HepG2 (cell line): Measurements from ENCODE around the gene POLE3. TPM values are rescaled to one million over a fixed set of nuclear protein-coding genes. Genes with fewer than 3 reads are reported as not detected.

Experiments
- CCAR2 ChIP-seq: fragments of 200-400 bp; formaldehyde crosslinking; optimal IDR thresholded peaks from 2 replicates; pipeline ENCODE3; 2018; ENCODE audit warnings: low read depth, mild to moderate bottlenecking, low read length, moderate library complexity
- SP1 ChIP-seq, 2 experiments: fragments of 450-650 bp in 1 of 2; sonication (generic) in 1 of 2; formaldehyde crosslinking in 1 of 2; IDR thresholded peaks; 2 replicates each; pipeline versions ENCODE4 v1.4.0 to v1.6.1; 2016 to 2020; ENCODE audit warnings: missing genetic modification reagents in 1 of 2
- ZNF30 ChIP-seq: sonication (generic); formaldehyde crosslinking; IDR thresholded peaks from 2 replicates; pipeline ENCODE4 v1.5.0; 2020; ENCODE audit warnings: mild to moderate bottlenecking, missing genetic modification reagents
- polyA plus RNA-seq, 8 experiments: library from polyadenylated mRNA; depleted of rRNA in 3 of 8; stranded (reverse) in 7 of 8; unstranded in 1 of 8; fragments of >200 nt; fragmentation: Illumina TruSeq in 4 of 8; extraction: Trizol in 4 of 8; gene quantifications; 2 replicates each; pipeline versions ENCODE4 v1.2.1 to v1.2.3, GENCODE V29; 2011 to 2016; ENCODE audit warnings: low read depth in 4 of 8, missing spikeins in 1 of 8, mixed read lengths in 1 of 8; ENCODE audit not compliant: insufficient read depth in 1 of 8
- total RNA-seq, 5 experiments: library from RNA; depleted of rRNA; stranded (reverse); fragments of >200 nt; fragmentation: Illumina TruSeq; extraction: Trizol; gene quantifications; 2 replicates each; pipeline ENCODE4 v1.2.3, GENCODE V29; 2016; ENCODE audit warnings: low read depth in 1 of 5
- TF ChIP-seq, protein P1 (sequence below): sonication (generic); formaldehyde crosslinking; IDR thresholded peaks from 2 replicates; pipeline ENCODE4 v1.4.0; 2020; ENCODE audit warnings: mild to moderate bottlenecking, missing genetic modification reagents
- TF ChIP-seq, protein P2 (sequence below): sonication (generic); formaldehyde crosslinking; IDR thresholded peaks from 2 replicates; pipeline ENCODE4 v1.4.0; 2020; ENCODE audit warnings: missing genetic modification reagents, borderline replicate concordance
- TF ChIP-seq, protein P3 (sequence below), 2 experiments: sonication (generic) in 1 of 2; formaldehyde crosslinking in 1 of 2; IDR thresholded peaks; 2 replicates each; pipeline versions ENCODE4 v1.4.0 to v1.6.1; 2016 to 2020; ENCODE audit warnings: borderline replicate concordance in 1 of 2, low read depth in 1 of 2, mild to moderate bottlenecking in 1 of 2, missing genetic modification reagents in 1 of 2
- TF ChIP-seq, protein P4 (sequence below): sonication (generic); formaldehyde crosslinking; IDR thresholded peaks from 2 replicates; pipeline ENCODE4 v1.4.0; 2020; ENCODE audit warnings: missing genetic modification reagents
- TF ChIP-seq, protein P5 (sequence below): sonication (generic); formaldehyde crosslinking; IDR thresholded peaks from 2 replicates; pipeline ENCODE4 v1.5.0; 2020; ENCODE audit warnings: missing genetic modification reagents

The POLE3 gene
- total and polyA plus RNA-seq, 2 of the 13 experiments (the other 11 are each of a cell fraction or from before 2014, with no cell fraction given): 36.0 to 77.2 TPM

DNA sequence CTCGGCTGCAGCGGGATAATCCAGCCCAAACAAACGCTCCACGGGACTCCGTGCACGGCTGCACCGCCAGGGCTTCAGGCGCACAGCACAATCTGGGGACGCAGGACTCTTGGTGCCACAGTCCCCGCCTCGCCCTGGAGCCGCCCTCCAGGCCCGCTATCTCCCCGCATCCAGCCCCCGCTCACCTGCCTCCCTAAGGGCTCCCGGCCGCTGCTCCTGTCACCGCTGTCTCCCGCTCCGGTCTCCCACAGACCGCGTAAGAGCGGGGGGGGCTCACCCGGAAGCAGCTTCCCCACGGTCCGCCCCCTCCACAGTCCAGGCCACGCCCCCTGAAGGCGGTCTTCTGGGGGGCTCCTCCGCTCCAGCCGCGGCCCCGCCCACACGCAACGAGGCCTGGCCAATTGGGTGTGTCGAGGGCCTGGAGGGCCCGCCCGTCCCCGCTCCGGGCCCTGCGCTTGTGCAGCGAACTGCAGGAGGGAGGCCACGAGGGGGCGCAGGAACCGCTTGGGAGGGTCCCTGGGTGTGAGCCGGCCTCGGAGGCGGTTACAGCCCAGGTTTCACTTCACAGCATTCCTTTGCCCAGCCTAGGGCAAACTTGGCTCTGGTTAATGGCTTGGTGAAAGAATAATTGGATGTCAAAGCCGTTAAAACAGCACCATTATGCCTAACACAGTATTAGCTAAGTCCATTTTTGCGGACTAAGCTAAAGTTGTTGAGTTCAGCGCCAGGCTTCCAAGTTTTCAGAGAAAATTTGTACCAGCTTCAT, 9.3 kb downstream of the POLE3 start, which contains the start of gene ALAD (continued):
- TF ChIP-seq, protein P1, sequence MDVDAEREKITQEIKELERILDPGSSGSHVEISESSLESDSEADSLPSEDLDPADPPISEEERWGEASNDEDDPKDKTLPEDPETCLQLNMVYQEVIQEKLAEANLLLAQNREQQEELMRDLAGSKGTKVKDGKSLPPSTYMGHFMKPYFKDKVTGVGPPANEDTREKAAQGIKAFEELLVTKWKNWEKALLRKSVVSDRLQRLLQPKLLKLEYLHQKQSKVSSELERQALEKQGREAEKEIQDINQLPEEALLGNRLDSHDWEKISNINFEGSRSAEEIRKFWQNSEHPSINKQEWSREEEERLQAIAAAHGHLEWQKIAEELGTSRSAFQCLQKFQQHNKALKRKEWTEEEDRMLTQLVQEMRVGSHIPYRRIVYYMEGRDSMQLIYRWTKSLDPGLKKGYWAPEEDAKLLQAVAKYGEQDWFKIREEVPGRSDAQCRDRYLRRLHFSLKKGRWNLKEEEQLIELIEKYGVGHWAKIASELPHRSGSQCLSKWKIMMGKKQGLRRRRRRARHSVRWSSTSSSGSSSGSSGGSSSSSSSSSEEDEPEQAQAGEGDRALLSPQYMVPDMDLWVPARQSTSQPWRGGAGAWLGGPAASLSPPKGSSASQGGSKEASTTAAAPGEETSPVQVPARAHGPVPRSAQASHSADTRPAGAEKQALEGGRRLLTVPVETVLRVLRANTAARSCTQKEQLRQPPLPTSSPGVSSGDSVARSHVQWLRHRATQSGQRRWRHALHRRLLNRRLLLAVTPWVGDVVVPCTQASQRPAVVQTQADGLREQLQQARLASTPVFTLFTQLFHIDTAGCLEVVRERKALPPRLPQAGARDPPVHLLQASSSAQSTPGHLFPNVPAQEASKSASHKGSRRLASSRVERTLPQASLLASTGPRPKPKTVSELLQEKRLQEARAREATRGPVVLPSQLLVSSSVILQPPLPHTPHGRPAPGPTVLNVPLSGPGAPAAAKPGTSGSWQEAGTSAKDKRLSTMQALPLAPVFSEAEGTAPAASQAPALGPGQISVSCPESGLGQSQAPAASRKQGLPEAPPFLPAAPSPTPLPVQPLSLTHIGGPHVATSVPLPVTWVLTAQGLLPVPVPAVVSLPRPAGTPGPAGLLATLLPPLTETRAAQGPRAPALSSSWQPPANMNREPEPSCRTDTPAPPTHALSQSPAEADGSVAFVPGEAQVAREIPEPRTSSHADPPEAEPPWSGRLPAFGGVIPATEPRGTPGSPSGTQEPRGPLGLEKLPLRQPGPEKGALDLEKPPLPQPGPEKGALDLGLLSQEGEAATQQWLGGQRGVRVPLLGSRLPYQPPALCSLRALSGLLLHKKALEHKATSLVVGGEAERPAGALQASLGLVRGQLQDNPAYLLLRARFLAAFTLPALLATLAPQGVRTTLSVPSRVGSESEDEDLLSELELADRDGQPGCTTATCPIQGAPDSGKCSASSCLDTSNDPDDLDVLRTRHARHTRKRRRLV (CRISPR knock-in tag): 0 out of 2 replicates have a peak, but pooled peaks have one; percentile 33
- TF ChIP-seq, protein P2, sequence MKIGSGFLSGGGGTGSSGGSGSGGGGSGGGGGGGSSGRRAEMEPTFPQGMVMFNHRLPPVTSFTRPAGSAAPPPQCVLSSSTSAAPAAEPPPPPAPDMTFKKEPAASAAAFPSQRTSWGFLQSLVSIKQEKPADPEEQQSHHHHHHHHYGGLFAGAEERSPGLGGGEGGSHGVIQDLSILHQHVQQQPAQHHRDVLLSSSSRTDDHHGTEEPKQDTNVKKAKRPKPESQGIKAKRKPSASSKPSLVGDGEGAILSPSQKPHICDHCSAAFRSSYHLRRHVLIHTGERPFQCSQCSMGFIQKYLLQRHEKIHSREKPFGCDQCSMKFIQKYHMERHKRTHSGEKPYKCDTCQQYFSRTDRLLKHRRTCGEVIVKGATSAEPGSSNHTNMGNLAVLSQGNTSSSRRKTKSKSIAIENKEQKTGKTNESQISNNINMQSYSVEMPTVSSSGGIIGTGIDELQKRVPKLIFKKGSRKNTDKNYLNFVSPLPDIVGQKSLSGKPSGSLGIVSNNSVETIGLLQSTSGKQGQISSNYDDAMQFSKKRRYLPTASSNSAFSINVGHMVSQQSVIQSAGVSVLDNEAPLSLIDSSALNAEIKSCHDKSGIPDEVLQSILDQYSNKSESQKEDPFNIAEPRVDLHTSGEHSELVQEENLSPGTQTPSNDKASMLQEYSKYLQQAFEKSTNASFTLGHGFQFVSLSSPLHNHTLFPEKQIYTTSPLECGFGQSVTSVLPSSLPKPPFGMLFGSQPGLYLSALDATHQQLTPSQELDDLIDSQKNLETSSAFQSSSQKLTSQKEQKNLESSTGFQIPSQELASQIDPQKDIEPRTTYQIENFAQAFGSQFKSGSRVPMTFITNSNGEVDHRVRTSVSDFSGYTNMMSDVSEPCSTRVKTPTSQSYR (CRISPR knock-in tag): no peak
- TF ChIP-seq, protein P3, sequence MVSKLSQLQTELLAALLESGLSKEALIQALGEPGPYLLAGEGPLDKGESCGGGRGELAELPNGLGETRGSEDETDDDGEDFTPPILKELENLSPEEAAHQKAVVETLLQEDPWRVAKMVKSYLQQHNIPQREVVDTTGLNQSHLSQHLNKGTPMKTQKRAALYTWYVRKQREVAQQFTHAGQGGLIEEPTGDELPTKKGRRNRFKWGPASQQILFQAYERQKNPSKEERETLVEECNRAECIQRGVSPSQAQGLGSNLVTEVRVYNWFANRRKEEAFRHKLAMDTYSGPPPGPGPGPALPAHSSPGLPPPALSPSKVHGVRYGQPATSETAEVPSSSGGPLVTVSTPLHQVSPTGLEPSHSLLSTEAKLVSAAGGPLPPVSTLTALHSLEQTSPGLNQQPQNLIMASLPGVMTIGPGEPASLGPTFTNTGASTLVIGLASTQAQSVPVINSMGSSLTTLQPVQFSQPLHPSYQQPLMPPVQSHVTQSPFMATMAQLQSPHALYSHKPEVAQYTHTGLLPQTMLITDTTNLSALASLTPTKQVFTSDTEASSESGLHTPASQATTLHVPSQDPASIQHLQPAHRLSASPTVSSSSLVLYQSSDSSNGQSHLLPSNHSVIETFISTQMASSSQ (IDR thresholded peaks at IDR 0.05; ENCODE audit: low read depth): no peak
- TF ChIP-seq, protein P3 (CRISPR knock-in tag; IDR thresholded peaks at IDR 0.05; ENCODE audit: borderline replicate concordance): peak; percentile 84; the same call in 1 of the 2 replicates
- TF ChIP-seq, protein P4, sequence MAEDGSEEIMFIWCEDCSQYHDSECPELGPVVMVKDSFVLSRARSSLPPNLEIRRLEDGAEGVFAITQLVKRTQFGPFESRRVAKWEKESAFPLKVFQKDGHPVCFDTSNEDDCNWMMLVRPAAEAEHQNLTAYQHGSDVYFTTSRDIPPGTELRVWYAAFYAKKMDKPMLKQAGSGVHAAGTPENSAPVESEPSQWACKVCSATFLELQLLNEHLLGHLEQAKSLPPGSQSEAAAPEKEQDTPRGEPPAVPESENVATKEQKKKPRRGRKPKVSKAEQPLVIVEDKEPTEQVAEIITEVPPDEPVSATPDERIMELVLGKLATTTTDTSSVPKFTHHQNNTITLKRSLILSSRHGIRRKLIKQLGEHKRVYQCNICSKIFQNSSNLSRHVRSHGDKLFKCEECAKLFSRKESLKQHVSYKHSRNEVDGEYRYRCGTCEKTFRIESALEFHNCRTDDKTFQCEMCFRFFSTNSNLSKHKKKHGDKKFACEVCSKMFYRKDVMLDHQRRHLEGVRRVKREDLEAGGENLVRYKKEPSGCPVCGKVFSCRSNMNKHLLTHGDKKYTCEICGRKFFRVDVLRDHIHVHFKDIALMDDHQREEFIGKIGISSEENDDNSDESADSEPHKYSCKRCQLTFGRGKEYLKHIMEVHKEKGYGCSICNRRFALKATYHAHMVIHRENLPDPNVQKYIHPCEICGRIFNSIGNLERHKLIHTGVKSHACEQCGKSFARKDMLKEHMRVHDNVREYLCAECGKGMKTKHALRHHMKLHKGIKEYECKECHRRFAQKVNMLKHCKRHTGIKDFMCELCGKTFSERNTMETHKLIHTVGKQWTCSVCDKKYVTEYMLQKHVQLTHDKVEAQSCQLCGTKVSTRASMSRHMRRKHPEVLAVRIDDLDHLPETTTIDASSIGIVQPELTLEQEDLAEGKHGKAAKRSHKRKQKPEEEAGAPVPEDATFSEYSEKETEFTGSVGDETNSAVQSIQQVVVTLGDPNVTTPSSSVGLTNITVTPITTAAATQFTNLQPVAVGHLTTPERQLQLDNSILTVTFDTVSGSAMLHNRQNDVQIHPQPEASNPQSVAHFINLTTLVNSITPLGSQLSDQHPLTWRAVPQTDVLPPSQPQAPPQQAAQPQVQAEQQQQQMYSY (CRISPR knock-in tag): peak; percentile 41; the same call in 1 of the 2 replicates
- TF ChIP-seq, protein P5, sequence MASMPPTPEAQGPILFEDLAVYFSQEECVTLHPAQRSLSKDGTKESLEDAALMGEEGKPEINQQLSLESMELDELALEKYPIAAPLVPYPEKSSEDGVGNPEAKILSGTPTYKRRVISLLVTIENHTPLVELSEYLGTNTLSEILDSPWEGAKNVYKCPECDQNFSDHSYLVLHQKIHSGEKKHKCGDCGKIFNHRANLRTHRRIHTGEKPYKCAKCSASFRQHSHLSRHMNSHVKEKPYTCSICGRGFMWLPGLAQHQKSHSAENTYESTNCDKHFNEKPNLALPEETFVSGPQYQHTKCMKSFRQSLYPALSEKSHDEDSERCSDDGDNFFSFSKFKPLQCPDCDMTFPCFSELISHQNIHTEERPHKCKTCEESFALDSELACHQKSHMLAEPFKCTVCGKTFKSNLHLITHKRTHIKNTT: no peak
- TF ChIP-seq SP1 (IDR thresholded peaks at IDR 0.05) (no peak), SP1 (CRISPR knock-in tag; IDR thresholded peaks at IDR 0.05) (peak; percentile 94), ZNF30 (CRISPR knock-in tag) (no peak), CCAR2 (peak; percentile 45)
